GM21528 (cell line): Measurements from ENCODE around the gene FCN3.
"Not testable (repeated sequence)": the region's sequence is repeated elsewhere in the genome, so short reads cannot be mapped to it uniquely, and the experiment has no call there.

Source experiments
- ATAC-seq: cut with Tn5 transposase; IDR thresholded peaks from one replicate; pipeline ENCODE4 v1.9.1; 2021; ENCODE audit warnings: mild to moderate bottlenecking, moderate library complexity; ENCODE audit not compliant: unreplicated experiment, low FRiP score

FCN3 gene

DNA sequence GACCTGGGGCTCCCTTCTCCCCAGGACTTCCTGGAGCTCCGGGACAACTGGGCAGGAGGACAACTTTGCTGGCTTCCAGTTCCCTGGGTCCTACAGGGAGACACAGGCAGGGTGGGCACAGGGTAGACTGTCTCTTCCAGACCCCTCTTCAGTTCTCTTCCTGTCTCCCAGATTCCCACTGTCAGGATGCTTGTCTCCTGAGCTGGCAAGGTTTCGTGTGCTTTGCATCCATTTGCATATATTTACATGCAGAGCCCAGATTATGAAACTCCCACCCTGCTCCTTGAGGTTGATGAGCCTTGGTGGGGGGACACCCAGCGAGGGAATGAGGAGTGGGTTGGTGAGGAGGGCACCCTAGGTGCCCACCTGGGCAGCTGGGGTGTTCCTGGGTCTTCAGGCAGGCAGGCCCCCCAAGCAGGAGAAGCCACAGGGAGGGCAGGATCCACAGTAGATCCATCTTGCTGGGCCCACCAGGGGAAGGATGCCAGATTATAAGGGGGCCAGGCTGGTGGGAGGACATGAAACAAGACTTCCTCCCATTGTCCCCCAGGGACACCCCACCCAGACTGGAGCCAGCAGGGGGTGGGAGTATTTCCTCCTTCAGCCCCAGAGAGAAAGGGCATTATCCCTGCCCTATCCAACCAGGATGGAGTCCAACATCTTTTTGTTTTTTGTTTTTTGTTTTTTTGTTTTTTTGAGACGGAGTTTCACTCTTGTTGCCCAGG is at the start of gene FCN3:
Gene FCN3, minus strand, starts transcription at position 463 of the 725 bp plus-strand sequence. Its CDS starts 6 bp downstream, at position 457.
- no peak for ATAC-seq

DNA sequence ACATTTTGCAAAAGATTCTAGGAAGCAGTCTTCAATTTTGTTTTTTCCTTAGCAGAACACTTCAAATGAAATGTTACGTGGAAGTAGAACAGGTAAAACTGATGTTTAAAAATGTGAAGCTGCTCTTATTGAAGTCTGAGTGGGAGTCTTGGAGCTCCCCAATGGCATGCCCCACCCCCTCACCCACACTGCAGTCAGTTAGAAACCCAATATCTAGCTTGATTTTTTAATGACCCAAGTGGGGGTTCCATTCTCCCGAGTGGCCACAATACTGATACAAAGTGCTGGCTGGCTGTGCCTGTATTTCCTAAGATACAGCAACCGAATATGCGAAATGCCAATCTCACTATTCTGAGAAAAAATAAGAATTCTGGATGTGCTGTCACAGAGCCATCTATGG is 49.1 kb upstream of the FCN3 start:
- ATAC-seq: no peak

- no peak for ATAC-seq
Observed at GRCh38 chr1:27418326-27419185, 43.9 kb upstream of the FCN3 start.

DNA sequence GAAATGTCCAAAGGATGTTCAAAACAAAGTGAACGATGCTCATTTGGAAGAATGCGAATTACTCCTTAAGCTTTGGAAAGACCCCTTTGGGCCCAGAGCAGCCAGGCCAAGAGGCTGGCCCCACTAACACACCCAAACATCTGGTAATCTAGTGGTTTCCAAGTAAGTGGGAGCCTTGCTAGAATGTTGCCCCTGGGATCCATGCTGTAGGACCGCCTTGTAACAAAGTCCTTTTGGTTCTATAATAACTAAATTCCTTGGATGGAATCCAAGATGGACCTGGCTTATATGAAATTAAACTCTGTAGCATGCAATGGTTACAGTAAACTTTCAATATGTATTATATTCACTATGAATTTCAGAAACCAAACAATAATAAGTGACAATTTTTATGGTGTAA is 43.1 kb upstream of the FCN3 start:
- ATAC-seq: no peak

GRCh38 chr1:27416387-27417111 is 41.9 kb upstream of the FCN3 start:
- no peak for ATAC-seq

- ATAC-seq: no peak
Observed at GRCh38 chr1:27414091-27414490, 39.5 kb upstream of the FCN3 start.

DNA sequence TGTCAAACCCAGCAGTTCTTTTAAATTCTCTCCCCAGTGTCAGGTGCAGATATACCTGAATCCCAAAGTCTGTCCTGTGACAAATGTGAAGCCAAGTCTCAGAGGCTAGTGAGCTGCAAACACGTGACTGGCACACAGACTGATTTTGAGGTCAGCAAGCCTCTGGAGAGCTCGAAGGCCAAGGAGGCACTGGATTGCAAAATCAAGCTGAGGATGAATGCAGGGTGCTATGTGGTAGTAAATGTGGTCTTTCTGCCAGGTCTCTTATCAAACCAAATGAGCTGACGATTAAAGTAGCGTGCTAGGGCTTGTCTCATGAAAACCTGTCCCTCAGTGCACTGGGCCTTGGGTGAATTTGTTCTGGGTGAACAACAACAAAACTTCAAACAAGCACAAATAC is 38.4 kb upstream of the FCN3 start:
- no peak for ATAC-seq

DNA sequence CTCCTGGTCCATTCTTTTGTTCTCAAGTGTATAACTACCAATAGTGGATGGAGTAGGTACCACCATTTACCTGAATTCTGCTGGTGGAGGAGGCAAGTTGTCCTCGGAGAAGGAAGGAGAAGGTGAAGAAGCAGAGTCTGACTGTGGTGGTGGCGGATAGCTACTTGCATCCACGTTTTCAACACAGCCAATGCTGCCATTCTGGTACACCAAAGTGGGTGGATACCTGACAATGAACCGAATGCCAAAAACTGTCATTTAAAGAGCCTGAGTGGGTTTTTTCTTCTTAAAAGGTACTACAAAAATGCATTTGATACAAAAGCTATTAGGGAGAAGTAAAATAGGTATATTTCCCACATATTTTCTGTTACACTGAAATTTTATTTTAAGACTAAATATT is 37.9 kb upstream of the FCN3 start:
- no peak for ATAC-seq

- ATAC-seq: no peak
Observed at GRCh38 chr1:27410709-27411108, 36.1 kb upstream of the FCN3 start.

DNA sequence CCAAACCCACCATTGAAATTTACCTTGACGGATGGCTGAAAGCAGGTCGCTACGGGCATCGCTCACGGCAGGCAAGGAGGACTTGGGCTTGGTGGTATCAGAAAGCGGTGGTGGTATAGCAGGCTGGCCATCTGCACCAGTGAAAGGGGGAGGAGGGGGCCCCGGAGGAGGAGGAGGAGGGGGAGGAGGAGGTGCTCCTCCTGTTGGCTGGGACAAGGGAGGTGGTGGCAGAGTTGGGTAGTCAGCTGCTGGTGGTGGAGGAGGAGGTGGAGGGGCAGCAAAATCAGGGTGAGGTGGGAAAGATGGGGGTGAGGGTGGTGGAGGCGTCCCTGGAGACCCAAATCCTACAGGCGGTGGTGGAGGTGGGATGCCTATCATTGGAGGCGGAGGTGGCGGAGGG is 35.0 kb upstream of the FCN3 start:
- ATAC-seq: no peak

DNA sequence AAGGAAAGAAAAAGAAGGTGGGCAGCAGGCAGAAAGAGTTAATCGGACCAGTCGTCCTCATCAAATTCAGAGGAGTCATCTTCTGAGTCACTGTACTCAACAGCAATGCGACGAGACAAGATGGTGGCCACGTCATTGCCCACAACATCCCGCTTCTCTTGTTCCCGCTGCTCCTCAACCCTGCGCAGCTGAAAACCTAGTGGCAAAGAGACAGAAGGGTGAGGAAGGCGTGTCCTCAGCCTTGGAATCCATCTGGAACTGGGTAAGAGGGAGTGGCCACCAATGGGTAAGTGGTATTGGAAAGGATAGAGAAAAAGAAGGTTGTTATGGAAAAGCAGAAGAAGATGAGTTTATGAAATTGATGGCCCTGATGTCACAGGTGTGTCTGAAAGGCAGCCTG is 33.5 kb upstream of the FCN3 start:
- ATAC-seq: no peak

DNA sequence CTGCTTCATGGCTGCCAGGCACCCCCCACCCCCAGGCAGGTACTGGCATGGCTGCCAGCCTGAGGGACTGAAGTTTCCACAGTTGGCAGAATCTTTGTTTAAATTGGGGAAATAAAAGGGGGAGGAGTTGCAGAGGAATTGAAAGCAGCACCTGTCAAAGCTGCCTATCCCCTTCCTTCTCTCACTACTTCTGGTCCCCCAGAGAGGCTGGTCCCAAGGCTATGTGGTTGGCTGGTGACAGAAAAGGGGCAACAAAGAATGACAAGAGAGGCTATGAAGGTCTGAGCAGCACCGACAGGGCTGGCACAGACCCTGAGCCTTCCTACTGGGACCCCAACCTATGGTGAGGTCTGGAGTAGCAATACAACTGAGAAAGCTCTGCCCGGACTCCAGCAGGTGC is 32.2 kb upstream of the FCN3 start:
- not testable (repeated sequence) for ATAC-seq

DNA sequence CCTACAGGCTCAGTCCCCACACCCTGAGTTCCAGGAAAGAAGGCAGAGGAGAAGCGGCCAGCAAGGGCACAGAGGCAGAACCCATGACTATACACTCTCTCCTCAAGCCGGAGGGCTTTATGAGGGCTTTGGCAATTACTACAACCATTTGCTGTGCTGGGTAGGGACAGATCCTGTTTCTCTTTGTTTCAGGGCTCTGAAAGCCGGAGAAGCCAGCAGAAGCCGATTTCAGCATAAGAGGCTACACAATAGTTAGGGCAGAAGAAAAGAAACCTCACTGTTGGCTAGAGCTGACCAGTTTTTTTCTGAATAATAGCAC is 31.7 kb upstream of the FCN3 start:
- ATAC-seq: no peak

- not testable (repeated sequence) for ATAC-seq
Observed at GRCh38 chr1:27405598-27406361, 31.2 kb upstream of the FCN3 start.

DNA sequence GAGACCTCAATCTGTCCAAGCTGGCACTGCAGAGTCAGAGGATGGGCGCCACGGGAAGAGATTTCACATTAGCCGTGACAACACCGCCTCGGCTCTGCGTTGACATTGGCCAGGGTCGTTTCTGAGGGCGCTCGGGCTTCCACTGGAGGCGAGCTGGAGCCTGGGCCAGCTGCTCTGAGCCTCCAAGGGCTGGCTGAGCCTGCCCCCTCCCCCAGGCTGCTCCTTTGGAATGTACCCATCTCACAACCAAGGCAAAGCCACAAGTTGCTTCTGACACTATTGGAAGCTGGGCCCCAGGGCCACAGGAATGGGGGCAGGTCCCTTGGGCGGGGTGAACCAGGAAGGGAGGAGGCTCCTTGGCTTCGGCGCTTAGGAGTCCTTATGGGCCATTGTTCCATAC is 30.4 kb upstream of the FCN3 start:
- no peak for ATAC-seq

GRCh38 chr1:27403931-27404330 is 29.3 kb upstream of the FCN3 start:
- no peak for ATAC-seq

DNA sequence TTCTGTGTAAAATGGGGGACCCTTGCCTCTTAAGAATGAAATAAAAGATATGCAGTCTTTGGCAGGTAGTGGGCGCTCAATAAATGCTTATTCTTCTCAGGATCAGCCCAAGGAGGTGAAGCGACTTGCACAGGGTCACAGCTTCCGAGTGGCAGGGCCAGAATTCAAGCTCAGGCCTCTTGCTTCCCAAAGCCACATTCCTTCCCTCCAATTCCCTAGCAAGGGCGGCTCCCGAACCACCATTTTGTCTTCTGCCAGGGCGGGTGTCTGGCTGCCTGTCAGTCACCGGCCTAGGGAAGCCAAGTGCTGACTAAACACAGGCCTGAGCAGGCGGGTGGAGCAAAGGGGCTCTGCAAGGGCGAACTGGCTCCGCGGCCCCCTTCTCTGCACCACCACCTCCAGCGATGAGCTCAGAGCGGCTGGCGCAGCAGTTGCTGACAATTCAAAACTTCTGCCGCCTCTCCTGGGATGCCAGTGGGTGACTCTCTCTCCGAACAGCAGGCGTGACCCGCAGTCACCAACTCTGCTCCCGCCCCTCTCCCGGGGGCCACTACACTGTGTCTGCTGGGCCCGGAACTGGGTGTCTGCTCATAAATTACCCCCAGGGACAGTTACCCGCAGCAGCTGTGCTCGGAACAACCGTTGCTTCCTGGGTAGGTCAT is 28.6 kb upstream of the FCN3 start:
- no peak for ATAC-seq

DNA sequence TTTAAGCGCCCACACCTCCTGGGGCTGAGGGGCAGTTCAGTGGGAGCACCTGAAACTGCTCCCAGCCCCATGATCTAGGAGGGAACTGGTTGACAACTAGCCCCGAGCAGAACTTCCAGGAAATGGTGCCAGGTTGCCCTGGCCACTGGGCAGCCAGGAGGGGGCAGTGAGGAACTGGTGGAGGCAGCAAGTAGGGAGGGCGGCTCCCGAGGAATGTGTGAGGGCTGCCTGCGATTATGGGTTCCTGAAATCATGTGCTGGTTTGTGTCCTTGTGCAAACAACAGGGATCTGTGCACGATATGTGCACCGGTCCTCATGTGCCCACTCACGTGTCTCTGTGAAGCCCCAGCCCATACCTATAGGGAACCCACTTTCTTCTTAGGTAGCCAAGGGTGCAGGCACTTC is 27.7 kb upstream of the FCN3 start:
- ATAC-seq: no peak

- ATAC-seq: no peak
Observed at GRCh38 chr1:27400963-27401341, 26.3 kb upstream of the FCN3 start.
